ENCODE data around the gene SNRPD2. TPM values are rescaled to one million over a fixed set of nuclear protein-coding genes. Genes with fewer than 3 reads are reported as not detected.
"Not testable (repeated sequence)": the region's sequence is repeated elsewhere in the genome, so short reads cannot be mapped to it uniquely, and the experiment has no call there.

SNRPD2 gene
- 100 to 1,000 TPM; 777 to 805 TPM for total RNA-seq

GRCh38 chr19:45691516-45692186, at the start of gene SNRPD2:
Gene SNRPD2 (minus strand): TSS chr19:45691953. CDS start chr19:45691888, 65 bp downstream.
- ChIA-PET CTCF (interaction anchor here (0.9 to 2.6 kb wide), 16 partner anchors 10 to 263 kb away, joined by 3 to 21 read pairs (median 4); partner anchors contain the start of gene SIX5), POLR2A (interaction anchor here (0.6 to 1.6 kb wide), 14 partner anchors 10 to 1387 kb away, joined by 3 to 9 read pairs (median 4); partner anchors contain the start of genes FBXO46, IRF2BP1 and SIX5)

GRCh38 chr19:45739498-45740439, 48.0 kb upstream of the SNRPD2 start:
- ChIA-PET CTCF (interaction anchor here (1.1 kb wide), 1 partner anchor 30 kb away, joined by 3 read pairs; no protein-coding TSS in a partner anchor), POLR2A (no interaction called here)

GRCh38 chr19:45733160-45733810, 41.5 kb upstream of the SNRPD2 start, which contains the start of gene MEIOSIN:
Gene MEIOSIN (plus strand): TSS chr19:45733439. CDS start chr19:45735377, 1,938 bp downstream.
- ChIA-PET POLR2A (no interaction called here), CTCF (interaction anchor here (1.0 to 4.5 kb wide), 2 partner anchors 22 to 36 kb away, joined by 4 to 19 read pairs; partner anchors contain the start of gene SIX5)

GRCh38 chr19:45730368-45731288, 38.9 kb upstream of the SNRPD2 start, which contains the start of gene FBXO46:
Gene FBXO46 (minus strand): TSS chr19:45730896. CDS start chr19:45713495, 17,401 bp downstream.
- POLR2A ChIA-PET = interaction anchor here (0.6 to 2.4 kb wide), 9 partner anchors 10 to 311 kb away, joined by 3 to 17 read pairs (median 5); partner anchors contain the start of genes QPCTL, SIX5 and SNRPD2
- CTCF ChIA-PET = interaction anchor here (0.6 to 4.5 kb wide), 9 partner anchors 13 to 178 kb away, joined by 3 to 19 read pairs (median 5); partner anchors contain the start of genes QPCTL and SIX5

GRCh38 chr19:45729800-45730290, 38.1 kb upstream of the SNRPD2 start:
- CTCF ChIA-PET = interaction anchor here (1.3 to 4.5 kb wide), 5 partner anchors 13 to 87 kb away, joined by 5 to 19 read pairs (median 14); partner anchors contain the start of genes QPCTL and SIX5
- POLR2A ChIA-PET = interaction anchor here (0.6 to 2.4 kb wide), 6 partner anchors 10 to 39 kb away, joined by 3 to 17 read pairs (median 5); partner anchors contain the start of genes QPCTL, SIX5 and SNRPD2

GRCh38 chr19:45728683-45729082, 36.9 kb upstream of the SNRPD2 start:
- POLR2A ChIA-PET = not testable (repeated sequence)

GRCh38 chr19:45720065-45720464, 28.3 kb upstream of the SNRPD2 start:
- POLR2A ChIA-PET = interaction anchor here (0.8 to 1.1 kb wide), 2 partner anchors 10 to 28 kb away, joined by 5 to 6 read pairs; partner anchors contain the start of genes FBXO46, QPCTL and SNRPD2
- CTCF ChIA-PET = interaction anchor here (1.2 to 1.6 kb wide), 2 partner anchors 49 to 79 kb away, joined by 3 to 10 read pairs; partner anchors contain the start of gene SIX5

More at GRCh38 chr19:45728683-45729082, 36.9 kb upstream of the SNRPD2 start:
- CTCF ChIA-PET = interaction anchor here (2.5 to 4.5 kb wide), 2 partner anchors 11 to 40 kb away, joined by 17 to 19 read pairs; partner anchors contain the start of gene SIX5

GRCh38 chr19:45717983-45718650, 26.4 kb upstream of the SNRPD2 start:
- POLR2A ChIA-PET = interaction anchor here (0.6 to 2.7 kb wide), 7 partner anchors 12 to 828 kb away, joined by 3 to 17 read pairs (median 5); partner anchors contain the start of genes FBXO46, QPCTL, SIX5 and SNRPD2
- CTCF ChIA-PET = interaction anchor here (0.7 to 3.1 kb wide), 5 partner anchors 11 to 279 kb away, joined by 3 to 19 read pairs (median 7); partner anchors contain the start of genes FBXO46, QPCTL and SIX5

- ChIA-PET POLR2A (interaction anchor here (0.6 to 2.7 kb wide), 10 partner anchors 9 to 827 kb away, joined by 3 to 17 read pairs (median 5); partner anchors contain the start of genes FBXO46, QPCTL, SIX5 and SNRPD2), CTCF (interaction anchor here (0.5 to 3.1 kb wide), 9 partner anchors 10 to 278 kb away, joined by 3 to 19 read pairs (median 4); partner anchors contain the start of genes DMPK, FBXO46, QPCTL and SIX5)
These were observed 25.6 kb upstream of the SNRPD2 start for GRCh38 chr19:45717131-45717982.

- CTCF ChIA-PET = interaction anchor here (0.7 to 3.1 kb wide), 7 partner anchors 12 to 66 kb away, joined by 3 to 19 read pairs (median 7); partner anchors contain the start of genes DMPK, FBXO46, QPCTL and SIX5
- POLR2A ChIA-PET = interaction anchor here (0.6 to 2.7 kb wide), 8 partner anchors 9 to 250 kb away, joined by 3 to 17 read pairs (median 6); partner anchors contain the start of genes FBXO46, QPCTL, SIX5 and SNRPD2
These were observed 24.8 kb upstream of the SNRPD2 start for GRCh38 chr19:45716359-45717130.

GRCh38 chr19:45715139-45715538, 23.4 kb upstream of the SNRPD2 start:
- ChIA-PET CTCF (interaction anchor here (0.7 to 1.4 kb wide), 5 partner anchors 10 to 276 kb away, joined by 3 to 7 read pairs (median 4); partner anchors contain the start of genes FBXO46 and QPCTL), POLR2A (interaction anchor here (0.6 kb wide), 1 partner anchor 745 kb away, joined by 4 read pairs; no protein-coding TSS in a partner anchor)

GRCh38 chr19:45713141-45713540, 21.4 kb upstream of the SNRPD2 start:
- POLR2A ChIA-PET = interaction anchor here (0.7 kb wide), 2 partner anchors 9 to 42 kb away, joined by 4 to 10 read pairs; no protein-coding TSS in a partner anchor
- CTCF ChIA-PET = interaction anchor here (1.6 to 1.9 kb wide), 2 partner anchors 20 to 22 kb away, joined by 5 to 8 read pairs; no protein-coding TSS in a partner anchor

GRCh38 chr19:45712699-45713067, 20.9 kb upstream of the SNRPD2 start:
- CTCF ChIA-PET = interaction anchor here (1.6 to 1.9 kb wide), 2 partner anchors 19 to 22 kb away, joined by 5 to 8 read pairs; no protein-coding TSS in a partner anchor
- POLR2A ChIA-PET = no interaction called here

All from activated CD8-positive, alpha-beta memory T cell treated with anti-CD3 and anti-CD28 coated beads for 36 hours (primary cell).